K562 (cell line): ENCODE measurements around the gene CTTNBP2. TPM values are rescaled to one million over a fixed set of nuclear protein-coding genes. Genes with fewer than 3 reads are reported as not detected.

Experiments used
- ATAC-seq: fragments of 200-7000 bp; cut with Tn5 transposase; 3 replicates; pipeline ENCODE4 v1.9.1; 2020; ENCODE audit warnings: moderate library complexity
- BruUV-seq: library from RNA; stranded (reverse); fragments of 400-500 nt; replicated peaks from 2 replicates; lab custom pipeline; 2021; lab: Mats Ljungman, UMichigan
- CTCF ChIA-PET: fragments of 300-600 bp; formaldehyde crosslinking; extraction: SDS; loops from one replicate; lab custom pipeline; 2021; ENCODE audit warnings: low intra/inter-chr PET ratio; lab: Yijun Ruan, JAX
- POLR2A ChIA-PET: fragments of 300-600, 350-650 bp; sonication (Branson Sonifier 250); formaldehyde crosslinking; extraction: SDS; loops from one replicate; lab custom pipeline; 2021; ENCODE audit warnings: antibody characterized with exemption, inconsistent platforms; lab: Yijun Ruan, JAX
- DNase-seq, 4 experiments: peaks; one replicate each; pipeline versions ENCODE4 v3.0.0 to v3.0.0-alpha.2; 2011 to 2018; ENCODE audit warnings: low spot score in 3 of 4, mixed read lengths in 3 of 4; ENCODE audit errors: extremely low read depth in 1 of 4
- FAIRE-seq: peaks from 2 replicates; lab custom pipeline; 2011; peaks lifted over from hg19 to GRCh38; lab: Jason Lieb, UNC
- H2AFZ ChIP-seq: 2 replicates; pipeline ENCODE4 v1.6.0; 2011; ENCODE audit warnings: low read depth, low read length, control low read depth, inconsistent platforms
- H3K27ac ChIP-seq: fragments of 200-600 bp; 3 replicates; pipeline ENCODE4 v1.8.0; 2011; ENCODE audit warnings: low read depth, mild to moderate bottlenecking, control low read depth, inconsistent platforms, low read length, moderate library complexity, mixed read lengths; ENCODE audit errors: extremely low read depth
- H3K27me3 ChIP-seq, 2 experiments: fragments of 300-600 bp in 1 of 2; 2 replicates in 1 of 2; 3 replicates in 1 of 2; pipeline versions ENCODE4 v1.6.0 to v1.8.0; 2011; ENCODE audit warnings: inconsistent platforms in 2 of 2, low read length in 2 of 2, mild to moderate bottlenecking in 1 of 2, mixed read lengths in 1 of 2, moderate library complexity in 1 of 2; ENCODE audit not compliant: control insufficient read depth in 2 of 2, insufficient read depth in 2 of 2
- H3K36me3 ChIP-seq: fragments of 300-600 bp; 3 replicates; pipeline ENCODE4 v1.8.0; 2011; ENCODE audit warnings: mild to moderate bottlenecking, low read length, inconsistent platforms; ENCODE audit not compliant: control insufficient read depth, insufficient read depth
- H3K4me1 ChIP-seq, 2 experiments: fragments of 200-600 bp in 1 of 2; replicated peaks in 1 of 2; 2 replicates in 1 of 2; 3 replicates in 1 of 2; pipeline versions ENCODE4 v1.5.1 to v1.8.0; 2011; ENCODE audit warnings: inconsistent platforms in 2 of 2, low read length in 2 of 2, mild to moderate bottlenecking in 1 of 2, mixed read lengths in 1 of 2, moderate library complexity in 1 of 2; ENCODE audit not compliant: control insufficient read depth in 2 of 2, insufficient read depth in 2 of 2
- H3K4me2 ChIP-seq: 2 replicates; pipeline ENCODE4 v1.6.1; 2011; ENCODE audit warnings: low read length, control low read depth, inconsistent platforms, mixed read lengths; ENCODE audit not compliant: insufficient read depth
- H3K4me3 ChIP-seq: fragments of 200-600 bp; sonication (generic), shearing (Covaris generic); 2 replicates; pipeline ENCODE4 v1.5.1; 2016; ENCODE audit warnings: control low read depth, inconsistent platforms
- H3K79me2 ChIP-seq: fragments of 200-600 bp; 3 replicates; pipeline ENCODE4 v1.8.0; 2011; ENCODE audit warnings: low read length, inconsistent platforms; ENCODE audit not compliant: control insufficient read depth, insufficient read depth
- H3K9ac ChIP-seq, 2 experiments: 2 replicates each; pipeline versions ENCODE4 v1.6.0 to v1.6.1; 2011; ENCODE audit warnings: low read depth in 2 of 2, low read length in 2 of 2, control low read depth in 1 of 2, inconsistent platforms in 1 of 2, mild to moderate bottlenecking in 1 of 2, mixed read lengths in 1 of 2; ENCODE audit not compliant: insufficient read depth in 1 of 2
- H3K9me1 ChIP-seq: one replicate; pipeline ENCODE4 v1.6.0; 2011; ENCODE audit warnings: inconsistent platforms, mild to moderate bottlenecking, low read length, moderate library complexity; ENCODE audit not compliant: control insufficient read depth, insufficient read depth
- H3K9me3 ChIP-seq: replicated peaks from 2 replicates; pipeline ENCODE4 v1.5.1; 2011; ENCODE audit warnings: low read depth, low read length, inconsistent platforms; ENCODE audit not compliant: control insufficient read depth, insufficient read depth
- H4K20me1 ChIP-seq: replicated peaks from 2 replicates; pipeline ENCODE4 v1.6.1; 2011; ENCODE audit warnings: low read length, inconsistent platforms, mixed read lengths; ENCODE audit not compliant: control insufficient read depth, insufficient read depth
- BHLHE40 ChIP-seq: IDR thresholded peaks from 2 replicates; pipeline ENCODE4 v1.6.1; 2011; ENCODE audit warnings: low read length, improper control_type of control experiment
- MCM3 ChIP-seq: fragments of 450-650 bp; IDR thresholded peaks from 2 replicates; pipeline ENCODE4 v1.6.1; 2016
- NRF1 ChIP-seq, 2 experiments: fragments of 450-650 bp; IDR thresholded peaks in 1 of 2; conservative IDR thresholded peaks in 1 of 2; 2 replicates each; pipeline ENCODE4 v1.6.1; 2014; ENCODE audit warnings: mild to moderate bottlenecking in 2 of 2
- POLR2B ChIP-seq: fragments of 450-650 bp; IDR thresholded peaks from 2 replicates; pipeline ENCODE4 v1.6.1; 2018; ENCODE audit warnings: low read depth; ENCODE audit not compliant: partially characterized antibody
- ZC3H8 ChIP-seq: fragments of 450-650 bp; IDR thresholded peaks from 2 replicates; pipeline ENCODE4 v1.6.1; 2017
- ZFPM2 ChIP-seq: fragments of 250-450 bp; sonication (Bioruptor Pico); IDR thresholded peaks from 2 replicates; pipeline ENCODE4 v1.5.1; 2022; ENCODE audit warnings: mild to moderate bottlenecking
- ZNF707 ChIP-seq: fragments of 250-450 bp; sonication (Bioruptor Pico); conservative IDR thresholded peaks from 2 replicates; pipeline ENCODE4 v1.8.0; 2022; ENCODE audit warnings: inconsistent platforms, mild to moderate bottlenecking, moderate library complexity
- WGBS: fragments of 100-300 bp; shearing (Covaris generic); methylation state at CpG from one replicate; pipeline ENCODE4 v1.1.6; 2016; ENCODE audit warnings: low coverage, mixed read lengths; ENCODE audit not compliant: insufficient coverage; ENCODE audit errors: missing lambda C conversion rate; 5-methylcytosine and 5-hydroxymethylcytosine counted together
- in situ Hi-C: fragments of 300-500 bp; cut with MboI; formaldehyde crosslinking; loops from 4 replicates; pipeline ENCODE4 v1.15.0; 2018; ENCODE audit warnings: inconsistent platforms, mixed read lengths
- intact Hi-C: fragments of 100-400 bp; cut with micrococcal nuclease; formaldehyde crosslinking; loops from 2 replicates; pipeline ENCODE4 v1.14.2; 2022
- polyA plus RNA-seq, 8 experiments: library from polyadenylated mRNA; depleted of rRNA in 4 of 8; stranded (reverse) in 5 of 8; unstranded in 3 of 8; fragments of >200 nt; fragmentation: Nextera tagmentation in 2 of 8; fragmentation: Illumina TruSeq in 1 of 8; extraction: Ambion mirVana in 2 of 8; extraction: Trizol in 1 of 8; gene quantifications; 2 replicates each; pipeline versions ENCODE4 v1.2.1 to v1.2.3, GENCODE V29; 2011 to 2014; ENCODE audit warnings: inconsistent platforms in 1 of 8, missing spikeins in 1 of 8
- total RNA-seq, 7 experiments: library from RNA; depleted of rRNA in 6 of 7; stranded (reverse); fragments of >200 nt in 6 of 7; fragmentation: Illumina TruSeq in 2 of 7; extraction: Trizol in 2 of 7; gene quantifications; 2 replicates each; pipeline versions ENCODE4 v1.2.1 to v1.2.3, GENCODE V29; 2011 to 2021; ENCODE audit warnings: low replicate concordance in 1 of 7
- TF ChIP-seq, protein P1 (sequence below): sonication (generic); formaldehyde crosslinking; IDR thresholded peaks from 2 replicates; pipeline ENCODE4 v1.8.0; 2022; ENCODE audit warnings: mild to moderate bottlenecking, missing genetic modification reagents
- TF ChIP-seq, protein P2 (sequence below): fragments of 450-650 bp; IDR thresholded peaks from 2 replicates; pipeline ENCODE4 v1.6.1; 2014; ENCODE audit warnings: low read depth, mild to moderate bottlenecking, moderate library complexity, borderline replicate concordance
- TF ChIP-seq, protein P3 (sequence below): sonication (generic); formaldehyde crosslinking; IDR thresholded peaks from 2 replicates; pipeline ENCODE4 v1.8.0; 2022; ENCODE audit warnings: mild to moderate bottlenecking, missing genetic modification reagents
- TF ChIP-seq, protein P4 (sequence below): fragments of 200-800 bp; sonication (Bioruptor generic); IDR thresholded peaks from 2 replicates; pipeline ENCODE4 v1.6.1; 2016; ENCODE audit warnings: missing genetic modification characterization, missing compliant biosample characterization

Gene CTTNBP2
- total and polyA plus RNA-seq, 9 of the 15 experiments (the other 6 are each of a cell fraction or from before 2014, with no cell fraction given): 0.05 TPM; not detected in 8

DNA sequence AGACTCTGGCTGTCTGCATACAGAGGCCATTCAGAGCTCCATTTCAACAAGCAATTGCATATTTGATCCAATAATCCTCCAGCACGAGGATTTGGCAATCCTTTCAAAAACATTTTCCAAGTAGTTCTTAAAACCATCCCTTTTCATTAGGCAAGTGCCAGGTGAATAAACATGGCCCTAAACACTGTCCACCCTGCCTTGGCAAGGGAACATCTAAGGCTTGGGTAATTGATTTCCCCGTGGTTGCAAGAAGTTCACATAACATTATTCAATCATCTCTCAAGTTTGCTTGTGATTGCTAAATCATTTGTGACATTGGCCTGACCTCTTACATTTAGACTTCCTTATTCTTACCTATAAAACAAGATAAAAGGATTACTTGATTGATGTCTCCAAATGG is 175.2 kb downstream of the CTTNBP2 start:
- CTCF ChIA-PET: no interaction called here
- Histone ChIP-seq H4K20me1 (no peaks in the 10 kb centered on the region), H3K36me3 (no peaks in the 10 kb centered on the region), H3K27ac (no peak overlapping the region), H3K4me1 (no peaks in the 10 kb centered on the region), H3K4me3 (no peak overlapping the region), H3K27me3 (no peaks in the 10 kb centered on the region), H2AFZ (no peak overlapping the region), H3K9ac (no peak overlapping the region), H3K4me2 (no peak overlapping the region), H3K9me1 (no peaks in the 10 kb centered on the region), H3K9me3 (no peaks in the 10 kb centered on the region), H3K79me2 (no peaks in the 10 kb centered on the region)
- DNase-seq (no peak), ATAC-seq (no peak), FAIRE-seq (no peak)
- 2% methylated on average over 2 of the region's 2 CpGs for WGBS
- intact Hi-C loops (no loop called here), in situ Hi-C loops (no loop called here)
- POLR2A ChIA-PET: no interaction called here
- BruUV-seq: no TSS peak
- TF ChIP-seq, protein P1, sequence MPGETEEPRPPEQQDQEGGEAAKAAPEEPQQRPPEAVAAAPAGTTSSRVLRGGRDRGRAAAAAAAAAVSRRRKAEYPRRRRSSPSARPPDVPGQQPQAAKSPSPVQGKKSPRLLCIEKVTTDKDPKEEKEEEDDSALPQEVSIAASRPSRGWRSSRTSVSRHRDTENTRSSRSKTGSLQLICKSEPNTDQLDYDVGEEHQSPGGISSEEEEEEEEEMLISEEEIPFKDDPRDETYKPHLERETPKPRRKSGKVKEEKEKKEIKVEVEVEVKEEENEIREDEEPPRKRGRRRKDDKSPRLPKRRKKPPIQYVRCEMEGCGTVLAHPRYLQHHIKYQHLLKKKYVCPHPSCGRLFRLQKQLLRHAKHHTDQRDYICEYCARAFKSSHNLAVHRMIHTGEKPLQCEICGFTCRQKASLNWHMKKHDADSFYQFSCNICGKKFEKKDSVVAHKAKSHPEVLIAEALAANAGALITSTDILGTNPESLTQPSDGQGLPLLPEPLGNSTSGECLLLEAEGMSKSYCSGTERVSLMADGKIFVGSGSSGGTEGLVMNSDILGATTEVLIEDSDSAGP (CRISPR knock-in tag): no peak
- no peak for TF ChIP-seq POLR2B
- TF ChIP-seq, protein P2, sequence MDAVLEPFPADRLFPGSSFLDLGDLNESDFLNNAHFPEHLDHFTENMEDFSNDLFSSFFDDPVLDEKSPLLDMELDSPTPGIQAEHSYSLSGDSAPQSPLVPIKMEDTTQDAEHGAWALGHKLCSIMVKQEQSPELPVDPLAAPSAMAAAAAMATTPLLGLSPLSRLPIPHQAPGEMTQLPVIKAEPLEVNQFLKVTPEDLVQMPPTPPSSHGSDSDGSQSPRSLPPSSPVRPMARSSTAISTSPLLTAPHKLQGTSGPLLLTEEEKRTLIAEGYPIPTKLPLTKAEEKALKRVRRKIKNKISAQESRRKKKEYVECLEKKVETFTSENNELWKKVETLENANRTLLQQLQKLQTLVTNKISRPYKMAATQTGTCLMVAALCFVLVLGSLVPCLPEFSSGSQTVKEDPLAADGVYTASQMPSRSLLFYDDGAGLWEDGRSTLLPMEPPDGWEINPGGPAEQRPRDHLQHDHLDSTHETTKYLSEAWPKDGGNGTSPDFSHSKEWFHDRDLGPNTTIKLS: no peak
- TF ChIP-seq NRF1 (conservative IDR thresholded peaks at IDR 0.05 in 1 of 2, IDR thresholded peaks at IDR 0.05 in 1 of 2): no peak
- TF ChIP-seq, protein P3, sequence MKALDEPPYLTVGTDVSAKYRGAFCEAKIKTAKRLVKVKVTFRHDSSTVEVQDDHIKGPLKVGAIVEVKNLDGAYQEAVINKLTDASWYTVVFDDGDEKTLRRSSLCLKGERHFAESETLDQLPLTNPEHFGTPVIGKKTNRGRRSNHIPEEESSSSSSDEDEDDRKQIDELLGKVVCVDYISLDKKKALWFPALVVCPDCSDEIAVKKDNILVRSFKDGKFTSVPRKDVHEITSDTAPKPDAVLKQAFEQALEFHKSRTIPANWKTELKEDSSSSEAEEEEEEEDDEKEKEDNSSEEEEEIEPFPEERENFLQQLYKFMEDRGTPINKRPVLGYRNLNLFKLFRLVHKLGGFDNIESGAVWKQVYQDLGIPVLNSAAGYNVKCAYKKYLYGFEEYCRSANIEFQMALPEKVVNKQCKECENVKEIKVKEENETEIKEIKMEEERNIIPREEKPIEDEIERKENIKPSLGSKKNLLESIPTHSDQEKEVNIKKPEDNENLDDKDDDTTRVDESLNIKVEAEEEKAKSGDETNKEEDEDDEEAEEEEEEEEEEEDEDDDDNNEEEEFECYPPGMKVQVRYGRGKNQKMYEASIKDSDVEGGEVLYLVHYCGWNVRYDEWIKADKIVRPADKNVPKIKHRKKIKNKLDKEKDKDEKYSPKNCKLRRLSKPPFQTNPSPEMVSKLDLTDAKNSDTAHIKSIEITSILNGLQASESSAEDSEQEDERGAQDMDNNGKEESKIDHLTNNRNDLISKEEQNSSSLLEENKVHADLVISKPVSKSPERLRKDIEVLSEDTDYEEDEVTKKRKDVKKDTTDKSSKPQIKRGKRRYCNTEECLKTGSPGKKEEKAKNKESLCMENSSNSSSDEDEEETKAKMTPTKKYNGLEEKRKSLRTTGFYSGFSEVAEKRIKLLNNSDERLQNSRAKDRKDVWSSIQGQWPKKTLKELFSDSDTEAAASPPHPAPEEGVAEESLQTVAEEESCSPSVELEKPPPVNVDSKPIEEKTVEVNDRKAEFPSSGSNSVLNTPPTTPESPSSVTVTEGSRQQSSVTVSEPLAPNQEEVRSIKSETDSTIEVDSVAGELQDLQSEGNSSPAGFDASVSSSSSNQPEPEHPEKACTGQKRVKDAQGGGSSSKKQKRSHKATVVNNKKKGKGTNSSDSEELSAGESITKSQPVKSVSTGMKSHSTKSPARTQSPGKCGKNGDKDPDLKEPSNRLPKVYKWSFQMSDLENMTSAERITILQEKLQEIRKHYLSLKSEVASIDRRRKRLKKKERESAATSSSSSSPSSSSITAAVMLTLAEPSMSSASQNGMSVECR: no peak
- TF ChIP-seq ZNF707 (CRISPR knock-in tag): no peak
- TF ChIP-seq BHLHE40: no peak
- TF ChIP-seq ZFPM2 (CRISPR knock-in tag): no peak
- TF ChIP-seq ZC3H8: no peak
- TF ChIP-seq, protein P4, sequence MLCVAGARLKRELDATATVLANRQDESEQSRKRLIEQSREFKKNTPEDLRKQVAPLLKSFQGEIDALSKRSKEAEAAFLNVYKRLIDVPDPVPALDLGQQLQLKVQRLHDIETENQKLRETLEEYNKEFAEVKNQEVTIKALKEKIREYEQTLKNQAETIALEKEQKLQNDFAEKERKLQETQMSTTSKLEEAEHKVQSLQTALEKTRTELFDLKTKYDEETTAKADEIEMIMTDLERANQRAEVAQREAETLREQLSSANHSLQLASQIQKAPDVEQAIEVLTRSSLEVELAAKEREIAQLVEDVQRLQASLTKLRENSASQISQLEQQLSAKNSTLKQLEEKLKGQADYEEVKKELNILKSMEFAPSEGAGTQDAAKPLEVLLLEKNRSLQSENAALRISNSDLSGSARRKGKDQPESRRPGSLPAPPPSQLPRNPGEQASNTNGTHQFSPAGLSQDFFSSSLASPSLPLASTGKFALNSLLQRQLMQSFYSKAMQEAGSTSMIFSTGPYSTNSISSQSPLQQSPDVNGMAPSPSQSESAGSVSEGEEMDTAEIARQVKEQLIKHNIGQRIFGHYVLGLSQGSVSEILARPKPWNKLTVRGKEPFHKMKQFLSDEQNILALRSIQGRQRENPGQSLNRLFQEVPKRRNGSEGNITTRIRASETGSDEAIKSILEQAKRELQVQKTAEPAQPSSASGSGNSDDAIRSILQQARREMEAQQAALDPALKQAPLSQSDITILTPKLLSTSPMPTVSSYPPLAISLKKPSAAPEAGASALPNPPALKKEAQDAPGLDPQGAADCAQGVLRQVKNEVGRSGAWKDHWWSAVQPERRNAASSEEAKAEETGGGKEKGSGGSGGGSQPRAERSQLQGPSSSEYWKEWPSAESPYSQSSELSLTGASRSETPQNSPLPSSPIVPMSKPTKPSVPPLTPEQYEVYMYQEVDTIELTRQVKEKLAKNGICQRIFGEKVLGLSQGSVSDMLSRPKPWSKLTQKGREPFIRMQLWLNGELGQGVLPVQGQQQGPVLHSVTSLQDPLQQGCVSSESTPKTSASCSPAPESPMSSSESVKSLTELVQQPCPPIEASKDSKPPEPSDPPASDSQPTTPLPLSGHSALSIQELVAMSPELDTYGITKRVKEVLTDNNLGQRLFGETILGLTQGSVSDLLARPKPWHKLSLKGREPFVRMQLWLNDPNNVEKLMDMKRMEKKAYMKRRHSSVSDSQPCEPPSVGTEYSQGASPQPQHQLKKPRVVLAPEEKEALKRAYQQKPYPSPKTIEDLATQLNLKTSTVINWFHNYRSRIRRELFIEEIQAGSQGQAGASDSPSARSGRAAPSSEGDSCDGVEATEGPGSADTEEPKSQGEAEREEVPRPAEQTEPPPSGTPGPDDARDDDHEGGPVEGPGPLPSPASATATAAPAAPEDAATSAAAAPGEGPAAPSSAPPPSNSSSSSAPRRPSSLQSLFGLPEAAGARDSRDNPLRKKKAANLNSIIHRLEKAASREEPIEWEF: no peak
- TF ChIP-seq MCM3: no peak
